22Rv1 (cell line): ENCODE data around the gene DYNC1I1.

Experiments used
- H3K27ac ChIP-seq: fragments of 450-650 bp; 2 replicates; pipeline ENCODE4 v1.5.1; 2017
- CTCF ChIP-seq: fragments of 450-650 bp; IDR thresholded peaks from 2 replicates; pipeline ENCODE4 v1.5.1; 2017; ENCODE audit warnings: mild to moderate bottlenecking
- ZFX ChIP-seq: fragments of 450-650 bp; IDR thresholded peaks from 2 replicates; pipeline ENCODE4 v1.6.1; 2017; ENCODE audit warnings: antibody characterized with exemption, borderline replicate concordance

Gene DYNC1I1

GRCh38 chr7:96084881-96085553, 312.7 kb downstream of the DYNC1I1 start:
- TF ChIP-seq ZFX (no peak), CTCF (no peak)

GRCh38 chr7:96085953-96086352, 313.6 kb downstream of the DYNC1I1 start:
- no peak for TF ChIP-seq CTCF
- no peak for TF ChIP-seq ZFX
- H3K27ac ChIP-seq, result no peak overlapping the region

More at GRCh38 chr7:96084881-96085553, 312.7 kb downstream of the DYNC1I1 start:
- H3K27ac ChIP-seq, result no peak overlapping the region

GRCh38 chr7:96088579-96088978, 316.2 kb downstream of the DYNC1I1 start:
- no peak overlapping the region for H3K27ac ChIP-seq
- no peak for TF ChIP-seq ZFX
- no peak for TF ChIP-seq CTCF

GRCh38 chr7:96089511-96089910, 317.2 kb downstream of the DYNC1I1 start:
- TF ChIP-seq ZFX (no peak), CTCF (no peak)

GRCh38 chr7:96090756-96091155, 318.4 kb downstream of the DYNC1I1 start:
- no peak overlapping the region for H3K27ac ChIP-seq
- no peak for TF ChIP-seq CTCF
- no peak for TF ChIP-seq ZFX

More at GRCh38 chr7:96089511-96089910, 317.2 kb downstream of the DYNC1I1 start:
- no peak overlapping the region for H3K27ac ChIP-seq

GRCh38 chr7:96093435-96093834, 321.1 kb downstream of the DYNC1I1 start:
- no peak overlapping the region for H3K27ac ChIP-seq

More at GRCh38 chr7:96093435-96093834, 321.1 kb downstream of the DYNC1I1 start:
- TF ChIP-seq CTCF (no peak), ZFX (no peak)
